Astrocyte of the cerebellum (primary cell): ENCODE measurements around the gene PSMD3.
"Not testable (repeated sequence)": the region's sequence is repeated elsewhere in the genome, so short reads cannot be mapped to it uniquely, and the experiment has no call there.

Experiments used
- DNase-seq: peaks from one replicate; pipeline ENCODE4 v3.0.0-alpha.2; 2011; ENCODE audit warnings: low read depth
- H3K4me3 ChIP-seq: 2 replicates; pipeline ENCODE4 v1.5.1; 2011; ENCODE audit warnings: mild to moderate bottlenecking, low read depth, low read length, moderate library complexity
- in situ Hi-C: cut with HindIII; loops from 2 replicates; pipeline ENCODE4 v1.10.0; 2017; ENCODE audit warnings: low sequenced_read_pairs
- TF ChIP-seq, protein P1 (sequence below): IDR thresholded peaks from 2 replicates; pipeline ENCODE4 v1.5.1; 2012; ENCODE audit warnings: low read length, low read depth, moderate library complexity, mild to moderate bottlenecking; ENCODE audit errors: missing control alignments

PSMD3 gene

DNA sequence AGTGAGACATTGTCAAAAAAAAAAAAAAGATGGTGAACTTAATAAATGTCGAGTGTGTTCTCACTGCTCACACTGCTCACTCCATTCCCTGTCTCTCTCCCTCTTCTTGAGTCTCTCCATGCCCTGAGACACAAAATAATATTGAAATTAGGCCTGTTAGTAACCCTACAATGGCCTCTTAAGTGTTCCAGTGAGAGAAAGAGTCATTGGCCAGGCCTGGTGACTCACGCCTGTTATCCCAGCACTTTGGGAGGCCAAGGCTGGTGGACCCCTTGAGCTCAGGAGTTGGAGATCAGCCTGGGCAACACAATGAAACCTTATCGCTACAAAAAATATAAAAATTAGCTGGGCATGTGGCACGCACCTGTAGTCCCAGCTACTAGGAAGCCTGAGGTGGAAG, 18.5 kb downstream of the PSMD3 start:
- in situ Hi-C loops, result loop anchor here (10.0 kb wide), 1 partner anchor 176 kb away; the partner anchor contains the start of gene RAPGEFL1
- no peak for DNase-seq

DNA sequence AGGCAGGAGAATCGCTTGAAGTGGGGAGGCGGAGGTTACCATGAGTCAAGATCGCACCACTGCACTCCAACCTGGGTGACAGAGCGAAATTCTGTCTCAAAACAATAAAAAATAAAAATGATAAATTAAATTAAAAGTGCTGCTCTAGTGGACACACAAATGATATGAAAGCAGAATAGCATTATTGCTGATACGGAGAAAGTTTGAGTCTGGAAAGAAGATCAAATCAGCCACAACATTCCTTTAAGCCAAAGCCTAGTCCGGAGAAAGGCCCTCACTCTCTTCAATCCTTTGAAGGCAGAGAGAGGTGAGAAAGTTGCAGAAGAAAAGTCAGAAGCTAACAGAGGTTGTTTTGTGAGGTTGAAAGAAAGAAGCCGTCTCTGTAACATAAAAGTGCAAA, 19.6 kb downstream of the PSMD3 start:
- in situ Hi-C loops, result no loop called here
- no peak for DNase-seq
- TF ChIP-seq, protein P1, sequence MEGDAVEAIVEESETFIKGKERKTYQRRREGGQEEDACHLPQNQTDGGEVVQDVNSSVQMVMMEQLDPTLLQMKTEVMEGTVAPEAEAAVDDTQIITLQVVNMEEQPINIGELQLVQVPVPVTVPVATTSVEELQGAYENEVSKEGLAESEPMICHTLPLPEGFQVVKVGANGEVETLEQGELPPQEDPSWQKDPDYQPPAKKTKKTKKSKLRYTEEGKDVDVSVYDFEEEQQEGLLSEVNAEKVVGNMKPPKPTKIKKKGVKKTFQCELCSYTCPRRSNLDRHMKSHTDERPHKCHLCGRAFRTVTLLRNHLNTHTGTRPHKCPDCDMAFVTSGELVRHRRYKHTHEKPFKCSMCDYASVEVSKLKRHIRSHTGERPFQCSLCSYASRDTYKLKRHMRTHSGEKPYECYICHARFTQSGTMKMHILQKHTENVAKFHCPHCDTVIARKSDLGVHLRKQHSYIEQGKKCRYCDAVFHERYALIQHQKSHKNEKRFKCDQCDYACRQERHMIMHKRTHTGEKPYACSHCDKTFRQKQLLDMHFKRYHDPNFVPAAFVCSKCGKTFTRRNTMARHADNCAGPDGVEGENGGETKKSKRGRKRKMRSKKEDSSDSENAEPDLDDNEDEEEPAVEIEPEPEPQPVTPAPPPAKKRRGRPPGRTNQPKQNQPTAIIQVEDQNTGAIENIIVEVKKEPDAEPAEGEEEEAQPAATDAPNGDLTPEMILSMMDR, result no peak

More for the DNA sequence above, 18.5 kb downstream of the PSMD3 start:
- no peak overlapping the region for H3K4me3 ChIP-seq
- TF ChIP-seq, protein P1, result no peak

DNA sequence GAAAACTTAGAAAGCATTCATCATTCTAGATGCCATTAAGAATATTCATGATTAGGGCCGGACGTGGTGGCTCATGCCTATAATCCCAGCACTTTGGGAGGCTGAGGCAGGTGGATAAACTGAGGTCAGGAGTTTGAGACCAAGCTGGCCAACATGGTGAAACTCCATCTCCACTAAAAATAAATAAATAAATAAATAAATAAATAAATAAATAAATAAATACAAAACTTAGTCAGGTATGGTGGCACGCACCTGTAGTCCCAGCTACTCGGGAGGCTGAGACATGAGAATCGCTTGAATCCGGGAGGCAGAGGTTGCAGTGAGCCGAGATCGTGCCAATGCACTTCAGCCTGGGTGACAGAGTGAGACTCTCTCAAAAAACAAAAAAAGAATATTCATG, 20.7 kb downstream of the PSMD3 start:
- in situ Hi-C loops, H3K4me3 ChIP-seq, DNase-seq: not testable (repeated sequence)

More for the DNA sequence above, 19.6 kb downstream of the PSMD3 start:
- no peak overlapping the region for H3K4me3 ChIP-seq

DNA sequence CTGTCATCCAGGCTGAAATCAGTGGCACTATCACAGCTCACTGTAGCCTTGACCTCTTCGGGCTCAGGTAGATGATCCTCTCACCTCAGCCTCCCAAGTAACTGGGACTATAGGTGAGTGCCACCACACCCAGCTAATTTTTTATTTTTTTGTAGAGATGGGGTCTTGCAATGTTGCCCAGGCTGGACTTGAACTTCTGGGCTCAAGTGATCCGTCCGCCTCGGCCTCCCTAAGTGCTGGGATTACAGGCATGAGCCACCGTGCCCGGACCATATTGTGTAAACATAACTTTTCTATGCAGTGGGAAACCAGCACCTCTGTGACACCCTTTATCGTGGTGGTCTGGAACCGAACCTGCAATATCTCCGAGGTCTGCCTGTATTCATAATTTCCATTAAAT, 23.5 kb downstream of the PSMD3 start:
- H3K4me3 ChIP-seq, result no peak overlapping the region
- in situ Hi-C loops, result no loop called here
- TF ChIP-seq, protein P1, result no peak
- no peak for DNase-seq

DNA sequence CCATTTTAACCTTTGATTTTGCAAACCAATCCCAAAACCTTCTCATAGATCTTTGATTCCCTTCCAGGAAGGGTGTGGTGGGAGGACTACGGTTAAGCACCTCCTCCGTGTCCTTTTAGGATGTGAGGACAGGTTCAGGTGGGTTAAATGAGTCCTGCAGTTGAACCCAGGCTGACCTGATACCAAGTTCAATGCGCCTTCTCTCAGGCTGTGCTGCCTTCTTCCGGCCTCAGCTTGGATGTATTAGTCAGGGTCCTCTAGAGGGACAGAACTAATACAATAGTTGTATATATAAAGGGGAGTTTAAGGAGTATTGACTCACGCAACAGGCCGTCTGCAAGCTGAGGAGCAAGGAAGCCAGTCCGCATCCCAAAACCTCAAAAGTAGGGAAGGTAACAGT, 24.1 kb downstream of the PSMD3 start:
- TF ChIP-seq, protein P1, result no peak
- in situ Hi-C loops, result no loop called here
- no peak for DNase-seq
- H3K4me3 ChIP-seq, result no peak overlapping the region

DNA sequence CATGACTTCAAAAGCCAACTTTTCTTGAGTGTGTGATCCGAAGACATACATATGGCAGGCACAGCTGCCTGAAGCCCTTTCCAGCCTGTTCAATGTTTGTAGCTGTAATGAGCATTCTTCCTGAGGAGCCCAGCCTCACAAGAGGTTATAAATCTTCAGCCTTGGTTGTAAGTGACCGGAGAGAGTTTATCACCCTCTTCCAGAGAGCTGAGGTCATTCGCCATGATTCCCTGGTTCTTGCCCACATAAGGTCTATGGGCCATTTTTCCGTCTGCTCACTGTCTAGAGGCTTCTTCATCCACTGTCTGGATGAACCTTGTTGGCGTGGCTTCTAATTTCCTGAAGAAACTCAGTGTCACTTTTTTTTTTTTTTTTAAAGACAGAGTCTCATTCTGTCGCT, 24.9 kb downstream of the PSMD3 start:
- in situ Hi-C loops, result no loop called here
- TF ChIP-seq, protein P1, result no peak
- no peak for DNase-seq

DNA sequence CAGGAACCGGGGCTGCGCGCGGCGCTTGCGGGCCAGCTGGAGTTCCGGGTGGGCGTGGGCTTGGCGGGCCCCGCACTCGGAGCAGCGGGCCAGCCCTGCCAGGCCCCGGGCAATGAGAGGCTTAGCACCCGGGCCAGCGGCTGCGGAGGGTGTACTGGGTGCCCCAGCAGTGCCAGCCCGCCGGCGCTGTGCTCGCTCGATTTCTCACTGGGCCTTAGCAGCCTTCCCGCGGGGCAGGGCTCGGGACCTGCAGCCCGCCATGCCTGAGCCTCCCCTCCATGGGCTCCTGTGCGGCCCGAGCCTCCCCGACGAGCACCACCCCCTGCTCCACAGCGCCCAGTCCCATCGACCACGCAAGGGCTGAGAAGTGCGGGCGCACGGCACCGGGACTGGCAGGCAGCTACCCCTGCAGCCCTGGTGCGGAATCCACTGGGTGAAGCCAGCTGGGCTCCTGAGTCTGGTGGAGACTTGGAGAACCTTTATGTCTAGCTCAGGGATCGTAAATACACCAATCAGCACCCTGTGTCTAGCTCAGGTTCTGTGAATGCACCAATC, 30.4 kb downstream of the PSMD3 start:
- in situ Hi-C loops, DNase-seq, H3K4me3 ChIP-seq: not testable (repeated sequence)

More for the DNA sequence above, 24.9 kb downstream of the PSMD3 start:
- no peak overlapping the region for H3K4me3 ChIP-seq

DNA sequence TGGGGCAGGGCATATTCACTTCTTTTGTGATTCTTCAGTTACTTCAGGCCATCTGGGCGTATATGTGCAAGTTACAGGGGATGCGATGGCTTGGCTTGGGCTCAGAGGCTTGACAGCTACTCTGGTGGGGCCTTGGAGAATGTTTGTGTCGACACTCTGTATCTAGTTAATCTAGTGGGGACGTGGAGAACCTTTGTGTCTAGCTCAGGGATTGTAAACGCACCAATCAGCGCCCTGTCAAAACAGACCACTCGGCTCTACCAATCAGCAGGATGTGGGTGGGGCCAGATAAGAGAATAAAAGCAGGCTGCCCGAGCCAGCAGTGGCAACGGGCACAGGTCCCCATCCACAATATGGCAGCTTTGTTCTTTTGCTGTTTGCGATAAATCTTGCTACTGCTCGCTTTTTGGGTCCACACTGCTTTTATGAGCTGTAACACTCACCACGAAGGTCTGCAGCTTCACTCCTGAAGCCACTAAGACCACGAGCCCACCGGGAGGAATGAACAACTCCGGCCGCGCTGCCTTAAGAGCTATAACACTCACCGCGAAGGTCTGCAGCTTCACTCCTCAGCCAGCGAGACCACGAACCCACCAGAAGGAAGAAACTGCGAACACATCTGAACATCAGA, 31.5 kb downstream of the PSMD3 start:
- H3K4me3 ChIP-seq, DNase-seq, in situ Hi-C loops: not testable (repeated sequence)
